ENCODE measurements around the gene SCN5A.

DNA sequence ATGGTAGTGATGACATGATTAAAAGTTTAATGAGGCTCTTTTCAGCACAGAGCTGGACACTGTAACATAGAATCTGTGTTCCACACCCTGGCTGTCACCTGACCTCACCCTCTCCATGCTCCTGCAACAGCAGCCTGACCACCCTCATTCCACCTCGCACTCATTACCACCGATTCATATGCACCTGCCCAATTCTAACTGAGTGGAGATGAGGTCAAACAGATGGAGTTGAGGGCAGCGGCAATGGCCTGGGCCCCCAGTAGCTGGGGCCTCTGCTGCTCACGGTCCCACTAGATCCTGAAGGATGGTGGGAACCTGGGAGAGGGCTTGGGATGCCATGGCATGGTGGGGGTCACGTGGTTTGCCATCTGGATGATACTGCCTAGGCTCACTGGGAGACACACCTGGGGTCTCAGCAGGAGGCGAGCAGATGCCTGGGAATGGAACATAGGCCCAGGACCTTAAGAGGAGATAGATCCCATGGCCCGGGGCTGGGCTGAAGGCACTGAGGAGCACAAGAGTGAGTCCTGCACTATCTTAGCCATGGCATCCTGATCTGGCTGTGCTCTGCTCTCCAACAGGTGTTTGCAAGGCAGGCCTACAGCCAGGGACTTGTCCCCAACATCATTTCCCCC is 1.3 kb downstream of the SCN5A start:
- TF ChIP-seq EZH2 (IDR thresholded peaks at IDR 0.05) (no peak), POLR2AphosphoS5 (IDR thresholded peaks at IDR 0.05; ENCODE audit: borderline replicate concordance, low read depth, low read length) (no peak), FOXP2 (optimal IDR thresholded peaks at IDR 0.05; ENCODE audit: control extremely low read depth, extremely low read length, insufficient read depth) (no peak)
